Measurements from ENCODE around the gene LCN2.
"Not testable (repeated sequence)": the region's sequence is repeated elsewhere in the genome, so short reads cannot be mapped to it uniquely, and the experiment has no call there.

LCN2 gene

DNA sequence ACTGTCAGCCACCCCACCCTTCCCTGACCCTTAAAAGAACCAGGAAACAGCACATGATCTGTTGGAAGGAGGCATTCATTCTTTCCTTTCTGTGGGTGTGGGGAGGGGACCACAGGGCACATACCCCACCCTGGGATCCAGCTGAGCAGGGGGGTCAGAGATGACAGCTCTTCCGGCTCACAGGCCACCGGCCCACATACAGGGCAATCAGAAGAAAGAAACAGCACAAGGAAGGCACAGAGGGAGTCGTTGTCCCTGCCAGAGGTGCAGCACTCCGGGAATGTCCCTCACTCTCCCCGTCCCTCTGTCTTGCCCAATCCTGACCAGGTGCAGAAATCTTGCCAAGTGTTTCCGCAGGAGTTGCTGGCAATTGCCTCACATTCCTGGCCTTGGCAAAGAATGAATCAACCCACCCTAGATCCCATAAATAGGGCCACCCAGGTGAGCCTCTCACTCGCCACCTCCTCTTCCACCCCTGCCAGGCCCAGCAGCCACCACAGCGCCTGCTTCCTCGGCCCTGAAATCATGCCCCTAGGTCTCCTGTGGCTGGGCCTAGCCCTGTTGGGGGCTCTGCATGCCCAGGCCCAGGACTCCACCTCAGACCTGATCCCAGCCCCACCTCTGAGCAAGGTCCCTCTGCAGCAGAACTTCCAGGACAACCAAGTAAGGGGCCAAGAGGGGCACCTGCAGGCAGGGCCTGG is at the start of gene LCN2:
LCN2 (plus strand) TSS at position 453 of the 701 bp plus-strand sequence; CDS start at position 526, 73 bp downstream.
- peak; percentile 67 for DNase-seq (ENCODE audit: low read depth, low spot score)

DNA sequence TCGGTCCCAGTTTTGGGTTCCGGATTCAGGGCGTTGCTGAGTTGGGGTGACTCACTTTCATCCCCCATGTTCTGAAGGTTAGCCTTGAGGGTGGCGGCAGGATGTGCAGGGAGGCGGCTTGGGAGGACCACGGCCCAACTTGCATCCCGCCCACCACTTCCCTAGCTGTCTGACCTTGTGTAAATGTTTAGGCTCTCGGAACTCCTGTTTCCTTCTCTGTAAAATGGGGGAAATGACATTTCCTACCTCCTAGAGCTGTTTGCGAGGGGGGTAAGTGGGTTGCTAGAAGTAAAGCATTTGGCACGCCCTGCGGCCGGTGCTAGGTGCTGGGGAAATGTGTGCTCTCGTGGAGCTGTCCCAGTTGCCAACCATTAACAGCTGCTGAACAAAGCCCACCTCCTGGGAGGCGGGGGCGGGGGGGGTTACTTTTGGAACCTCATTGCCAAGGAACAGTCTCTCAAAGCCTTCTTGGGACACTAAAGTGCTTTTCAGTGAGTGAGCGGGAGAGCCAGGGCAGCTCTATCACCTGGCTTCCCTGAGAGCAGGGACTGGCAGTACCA is 49.2 kb upstream of the LCN2 start:
- DNase-seq (ENCODE audit: low read depth, low spot score): peak; percentile 20

DNA sequence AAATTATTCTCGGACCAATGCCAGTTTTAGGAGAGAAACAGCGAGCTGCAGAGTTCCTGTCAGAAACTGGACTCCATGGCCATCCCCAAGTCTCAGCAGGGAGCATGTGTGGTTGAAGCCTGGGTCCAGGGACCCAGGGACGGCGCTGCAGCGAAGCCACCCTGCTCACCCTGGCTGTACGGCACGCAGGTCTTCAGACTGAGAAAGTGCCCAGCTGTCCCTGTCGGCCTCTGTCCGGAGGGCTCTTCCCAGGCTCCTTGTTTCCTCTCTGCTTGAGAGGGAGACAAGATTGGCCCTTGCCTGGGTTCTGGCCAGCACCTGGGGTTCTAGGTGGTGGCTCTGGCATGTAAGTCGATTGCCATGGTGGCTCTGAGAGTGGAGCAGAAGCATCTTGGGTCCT is 48.7 kb upstream of the LCN2 start:
- DNase-seq (ENCODE audit: low read depth, low spot score): no peak

- DNase-seq (ENCODE audit: low read depth, low spot score): no peak
Observed at GRCh38 chr9:128101231-128101661, 48.0 kb upstream of the LCN2 start.

GRCh38 chr9:128101690-128102089 is 47.6 kb upstream of the LCN2 start:
- no peak for DNase-seq (ENCODE audit: low read depth, low spot score)

GRCh38 chr9:128102196-128102595 is 47.1 kb upstream of the LCN2 start:
- DNase-seq (ENCODE audit: low read depth, low spot score): no peak

GRCh38 chr9:128102861-128103588 is 46.2 kb upstream of the LCN2 start:
- no peak for DNase-seq (ENCODE audit: low read depth, low spot score)

DNA sequence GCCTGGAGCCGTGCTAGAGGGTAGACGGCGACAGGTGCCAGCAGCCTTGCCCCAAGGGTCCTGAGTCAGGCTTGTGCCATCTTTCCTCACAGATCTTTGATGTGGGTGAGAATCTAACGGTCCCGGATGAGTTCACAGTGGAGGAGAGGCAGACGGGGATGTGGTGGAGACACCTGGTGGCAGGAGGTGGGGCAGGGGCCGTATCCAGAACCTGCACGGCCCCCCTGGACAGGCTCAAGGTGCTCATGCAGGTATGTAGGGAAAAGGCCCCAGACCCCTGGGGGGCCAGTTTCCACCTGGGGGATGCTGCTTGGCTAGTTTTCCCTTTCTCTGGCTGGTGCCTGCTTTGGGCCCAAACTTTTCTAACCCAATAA is 45.7 kb upstream of the LCN2 start:
- DNase-seq (ENCODE audit: low read depth, low spot score): no peak

- peak; percentile 73 for DNase-seq (ENCODE audit: low read depth, low spot score)
Observed at GRCh38 chr9:128104171-128104618, 45.1 kb upstream of the LCN2 start.

GRCh38 chr9:128105538-128106175 is 43.6 kb upstream of the LCN2 start:
- no peak for DNase-seq (ENCODE audit: low read depth, low spot score)

- no peak for DNase-seq (ENCODE audit: low read depth, low spot score)
Observed at GRCh38 chr9:128106181-128106939, 42.9 kb upstream of the LCN2 start.

DNA sequence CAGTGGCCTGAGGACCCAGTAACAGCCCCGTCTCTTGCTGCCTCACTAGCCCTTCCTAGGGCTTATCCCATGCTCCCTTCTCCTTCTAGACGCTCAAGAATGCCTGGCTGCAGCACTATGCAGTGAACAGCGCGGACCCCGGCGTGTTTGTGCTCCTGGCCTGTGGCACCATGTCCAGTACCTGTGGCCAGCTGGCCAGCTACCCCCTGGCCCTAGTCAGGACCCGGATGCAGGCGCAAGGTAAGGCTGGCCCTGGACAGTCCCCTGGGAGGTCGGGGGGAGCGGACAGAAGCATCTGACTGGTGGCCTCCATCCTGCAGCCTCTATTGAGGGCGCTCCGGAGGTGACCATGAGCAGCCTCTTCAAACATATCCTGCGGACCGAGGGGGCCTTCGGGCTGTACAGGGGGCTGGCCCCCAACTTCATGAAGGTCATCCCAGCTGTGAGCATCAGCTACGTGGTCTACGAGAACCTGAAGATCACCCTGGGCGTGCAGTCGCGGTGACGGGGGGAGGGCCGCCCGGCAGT is 42.2 kb upstream of the LCN2 start:
- DNase-seq (ENCODE audit: low read depth, low spot score): no peak

- no peak for DNase-seq (ENCODE audit: low read depth, low spot score)
Observed at GRCh38 chr9:128107468-128108268, 41.6 kb upstream of the LCN2 start.

DNA sequence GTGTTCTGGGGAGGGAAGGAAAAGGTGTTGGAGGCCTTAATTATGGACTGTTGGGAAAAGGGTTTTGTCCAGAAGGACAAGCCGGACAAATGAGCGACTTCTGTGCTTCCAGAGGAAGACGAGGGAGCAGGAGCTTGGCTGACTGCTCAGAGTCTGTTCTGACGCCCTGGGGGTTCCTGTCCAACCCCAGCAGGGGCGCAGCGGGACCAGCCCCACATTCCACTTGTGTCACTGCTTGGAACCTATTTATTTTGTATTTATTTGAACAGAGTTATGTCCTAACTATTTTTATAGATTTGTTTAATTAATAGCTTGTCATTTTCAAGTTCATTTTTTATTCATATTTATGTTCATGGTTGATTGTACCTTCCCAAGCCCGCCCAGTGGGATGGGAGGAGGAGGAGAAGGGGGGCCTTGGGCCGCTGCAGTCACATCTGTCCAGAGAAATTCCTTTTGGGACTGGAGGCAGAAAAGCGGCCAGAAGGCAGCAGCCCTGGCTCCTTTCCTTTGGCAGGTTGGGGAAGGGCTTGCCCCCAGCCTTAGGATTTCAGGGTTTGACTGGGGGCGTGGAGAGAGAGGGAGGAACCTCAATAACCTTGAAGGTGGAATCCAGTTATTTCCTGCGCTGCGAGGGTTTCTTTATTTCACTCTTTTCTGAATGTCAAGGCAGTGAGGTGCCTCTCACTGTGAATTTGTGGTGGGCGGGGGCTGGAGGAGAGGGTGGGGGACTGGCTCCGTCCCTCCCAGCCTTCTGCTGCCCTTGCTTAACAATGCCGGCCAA is 40.8 kb upstream of the LCN2 start:
- DNase-seq (ENCODE audit: low read depth, low spot score): no peak

GRCh38 chr9:128109050-128109709 is 40.1 kb upstream of the LCN2 start:
- no peak for DNase-seq (ENCODE audit: low read depth, low spot score)

- DNase-seq (ENCODE audit: low read depth, low spot score): not testable (repeated sequence)
Observed at GRCh38 chr9:128111726-128112125, 37.5 kb upstream of the LCN2 start.

DNA sequence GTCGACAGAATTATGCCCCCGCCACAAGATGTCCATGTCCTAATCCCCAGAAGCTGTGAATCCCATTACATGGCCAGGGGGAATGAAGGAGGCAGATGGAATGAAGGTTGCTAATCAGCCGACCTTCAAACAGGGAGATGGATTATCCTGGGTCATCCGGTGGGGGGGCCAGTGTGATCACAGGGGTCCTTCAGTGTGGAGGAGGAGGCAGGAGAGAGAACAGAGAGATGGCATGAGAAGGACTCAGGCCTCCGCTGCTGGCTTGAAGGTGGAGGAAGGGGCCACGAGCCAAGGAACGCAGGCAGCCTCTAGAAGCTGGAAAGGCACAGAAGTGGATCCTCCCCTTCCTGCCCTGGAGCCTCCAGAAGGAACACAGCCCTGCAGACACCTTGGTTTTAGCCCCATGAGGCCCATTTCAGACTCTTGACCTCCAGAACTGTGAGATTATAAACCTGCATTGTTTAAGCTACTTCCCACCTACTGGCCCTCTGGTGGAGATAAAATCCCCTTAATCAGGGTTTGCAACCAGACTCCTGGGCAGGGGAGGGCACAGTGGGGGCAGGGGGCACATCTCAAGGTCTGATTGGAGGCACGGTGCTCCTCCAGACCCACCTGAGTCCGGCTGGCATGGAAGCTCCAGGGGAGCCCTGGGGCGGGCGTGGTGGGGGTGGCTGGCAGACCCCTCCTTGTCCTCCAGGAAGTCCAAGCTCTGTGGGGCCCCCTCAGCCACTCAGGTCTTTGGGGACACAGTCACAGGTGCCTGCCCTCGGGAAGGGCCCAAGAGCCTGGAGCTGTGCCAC is 35.5 kb upstream of the LCN2 start:
- no peak for DNase-seq (ENCODE audit: low read depth, low spot score)

All from astrocyte of the hippocampus (primary cell).